Ovary (tissue), 3 donors: ENCODE data around the gene SCAPER.

ENCODE experiments used
- CTCF ChIP-seq, 3 donors: fragments of 450-650 bp in 2 of 3; fragments of 200-600 bp in 1 of 3; IDR thresholded peaks; one replicate each; pipeline versions ENCODE4 v1.5.1 to v1.8.0; 2016 to 2022; ENCODE audit warnings: antibody characterized with exemption in 3 of 3, mild to moderate bottlenecking in 1 of 3
- POLR2A ChIP-seq: fragments of 450-650 bp; IDR thresholded peaks from one replicate; pipeline ENCODE4 v1.6.1; 2017; ENCODE audit warnings: antibody characterized with exemption, mild to moderate bottlenecking, moderate library complexity
- donor health status: DM: no; HTN: no; CAD: no.

GRCh38 chr15:76776969-76777368 is 128.2 kb downstream of the SCAPER start:
- TF ChIP-seq CTCF (IDR thresholded peaks at IDR 0.05) (no peak), POLR2A (no peak)
